Measurements from ENCODE around the gene EPN2.
"Not testable (repeated sequence)": the region's sequence is repeated elsewhere in the genome, so short reads cannot be mapped to it uniquely, and the experiment has no call there.

Gene EPN2

GRCh38 chr17:19237139-19237388, at the start of gene EPN2:
Gene EPN2 (plus strand): TSS chr17:19237366. CDS start chr17:19283120, 45,754 bp downstream.
- not testable (repeated sequence) for H3K9me3 ChIP-seq (ENCODE audit: low read length); H3K4me1 ChIP-seq (ENCODE audit: insufficient read depth, low read length); H3K27me3 ChIP-seq (ENCODE audit: insufficient read depth, low read length); H3K36me3 ChIP-seq (ENCODE audit: insufficient read depth, low read length)
- H2AFZ ChIP-seq (ENCODE audit: low read depth, low read length): peak within 1 kb of the TSS; percentile 93
- peak within 1 kb of the TSS; percentile 100 for H3K4me3 ChIP-seq (ENCODE audit: low read length)

- H3K9me3 ChIP-seq (ENCODE audit: low read length); H2AFZ ChIP-seq (ENCODE audit: low read depth, low read length); H3K36me3 ChIP-seq (ENCODE audit: insufficient read depth, low read length); H3K4me3 ChIP-seq (ENCODE audit: low read length); H3K4me1 ChIP-seq (ENCODE audit: insufficient read depth, low read length); H3K27me3 ChIP-seq (ENCODE audit: insufficient read depth, low read length): not testable (repeated sequence)
Measured at GRCh38 chr17:19187883-19188869, 49.0 kb upstream of the EPN2 start.

GRCh38 chr17:19188870-19189708, 48.1 kb upstream of the EPN2 start:
- H3K9me3 ChIP-seq (ENCODE audit: low read length); H3K27me3 ChIP-seq (ENCODE audit: insufficient read depth, low read length); H3K36me3 ChIP-seq (ENCODE audit: insufficient read depth, low read length); H3K4me3 ChIP-seq (ENCODE audit: low read length); H2AFZ ChIP-seq (ENCODE audit: low read depth, low read length); H3K4me1 ChIP-seq (ENCODE audit: insufficient read depth, low read length): not testable (repeated sequence)

GRCh38 chr17:19189781-19190405, 47.3 kb upstream of the EPN2 start:
- not testable (repeated sequence) for H3K36me3 ChIP-seq (ENCODE audit: insufficient read depth, low read length); H3K4me3 ChIP-seq (ENCODE audit: low read length); H3K27me3 ChIP-seq (ENCODE audit: insufficient read depth, low read length); H3K9me3 ChIP-seq (ENCODE audit: low read length); H3K4me1 ChIP-seq (ENCODE audit: insufficient read depth, low read length); H2AFZ ChIP-seq (ENCODE audit: low read depth, low read length)

- not testable (repeated sequence) for H3K36me3 ChIP-seq (ENCODE audit: insufficient read depth, low read length); H3K9me3 ChIP-seq (ENCODE audit: low read length); H2AFZ ChIP-seq (ENCODE audit: low read depth, low read length); H3K27me3 ChIP-seq (ENCODE audit: insufficient read depth, low read length); H3K4me1 ChIP-seq (ENCODE audit: insufficient read depth, low read length)
- H3K4me3 ChIP-seq (ENCODE audit: low read length): peak overlapping the region; percentile 44
Measured at GRCh38 chr17:19196382-19197204, 40.6 kb upstream of the EPN2 start.

GRCh38 chr17:19202448-19202847, 34.7 kb upstream of the EPN2 start:
- H3K4me1 ChIP-seq (ENCODE audit: insufficient read depth, low read length); H3K9me3 ChIP-seq (ENCODE audit: low read length); H3K36me3 ChIP-seq (ENCODE audit: insufficient read depth, low read length): not testable (repeated sequence)

GRCh38 chr17:19203429-19203828, 33.7 kb upstream of the EPN2 start:
- not testable (repeated sequence) for H3K27me3 ChIP-seq (ENCODE audit: insufficient read depth, low read length); H3K4me1 ChIP-seq (ENCODE audit: insufficient read depth, low read length); H3K9me3 ChIP-seq (ENCODE audit: low read length); H3K4me3 ChIP-seq (ENCODE audit: low read length); H2AFZ ChIP-seq (ENCODE audit: low read depth, low read length); H3K36me3 ChIP-seq (ENCODE audit: insufficient read depth, low read length)

More at GRCh38 chr17:19202448-19202847, 34.7 kb upstream of the EPN2 start:
- H3K27me3 ChIP-seq (ENCODE audit: insufficient read depth, low read length); H3K4me3 ChIP-seq (ENCODE audit: low read length); H2AFZ ChIP-seq (ENCODE audit: low read depth, low read length): not testable (repeated sequence)

- not testable (repeated sequence) for H3K9me3 ChIP-seq (ENCODE audit: low read length); H3K4me1 ChIP-seq (ENCODE audit: insufficient read depth, low read length); H2AFZ ChIP-seq (ENCODE audit: low read depth, low read length); H3K27me3 ChIP-seq (ENCODE audit: insufficient read depth, low read length); H3K36me3 ChIP-seq (ENCODE audit: insufficient read depth, low read length); H3K4me3 ChIP-seq (ENCODE audit: low read length)
Measured at GRCh38 chr17:19215074-19215860, 21.9 kb upstream of the EPN2 start.

GRCh38 chr17:19216148-19216926, 20.8 kb upstream of the EPN2 start:
- not testable (repeated sequence) for H3K36me3 ChIP-seq (ENCODE audit: insufficient read depth, low read length); H2AFZ ChIP-seq (ENCODE audit: low read depth, low read length); H3K4me3 ChIP-seq (ENCODE audit: low read length); H3K9me3 ChIP-seq (ENCODE audit: low read length); H3K4me1 ChIP-seq (ENCODE audit: insufficient read depth, low read length); H3K27me3 ChIP-seq (ENCODE audit: insufficient read depth, low read length)

GRCh38 chr17:19218914-19219313, 18.3 kb upstream of the EPN2 start:
- H3K9me3 ChIP-seq (ENCODE audit: low read length); H3K36me3 ChIP-seq (ENCODE audit: insufficient read depth, low read length); H3K27me3 ChIP-seq (ENCODE audit: insufficient read depth, low read length); H2AFZ ChIP-seq (ENCODE audit: low read depth, low read length); H3K4me1 ChIP-seq (ENCODE audit: insufficient read depth, low read length); H3K4me3 ChIP-seq (ENCODE audit: low read length): not testable (repeated sequence)

- not testable (repeated sequence) for H3K9me3 ChIP-seq (ENCODE audit: low read length); H3K36me3 ChIP-seq (ENCODE audit: insufficient read depth, low read length); H3K4me1 ChIP-seq (ENCODE audit: insufficient read depth, low read length); H3K4me3 ChIP-seq (ENCODE audit: low read length); H2AFZ ChIP-seq (ENCODE audit: low read depth, low read length); H3K27me3 ChIP-seq (ENCODE audit: insufficient read depth, low read length)
Measured at GRCh38 chr17:19219384-19219783, 17.8 kb upstream of the EPN2 start.

GRCh38 chr17:19220195-19220594, 17.0 kb upstream of the EPN2 start:
- H3K4me3 ChIP-seq (ENCODE audit: low read length); H3K36me3 ChIP-seq (ENCODE audit: insufficient read depth, low read length); H3K9me3 ChIP-seq (ENCODE audit: low read length); H3K4me1 ChIP-seq (ENCODE audit: insufficient read depth, low read length); H3K27me3 ChIP-seq (ENCODE audit: insufficient read depth, low read length); H2AFZ ChIP-seq (ENCODE audit: low read depth, low read length): not testable (repeated sequence)

All from neuron (in vitro differentiated cells).